HT-29 (cell line): ENCODE results near the gene INHBB. TPM values are rescaled to one million over a fixed set of nuclear protein-coding genes. Genes with fewer than 3 reads are reported as not detected.
"Not testable (repeated sequence)": the region's sequence is repeated elsewhere in the genome, so short reads cannot be mapped to it uniquely, and the experiment has no call there.

Experiments used
- DNase-seq: peaks from one replicate; pipeline ENCODE4 v3.0.0-alpha.2; 2015; ENCODE audit warnings: low spot score
- total RNA-seq: library from RNA; depleted of rRNA; stranded (reverse); fragments of >200 nt; shearing (Covaris generic); gene quantifications from 2 replicates; pipeline ENCODE4 v1.2.3, GENCODE V29; 2014; rRNA removed

The INHBB gene
- total RNA-seq: not detected in 2 replicates

DNA sequence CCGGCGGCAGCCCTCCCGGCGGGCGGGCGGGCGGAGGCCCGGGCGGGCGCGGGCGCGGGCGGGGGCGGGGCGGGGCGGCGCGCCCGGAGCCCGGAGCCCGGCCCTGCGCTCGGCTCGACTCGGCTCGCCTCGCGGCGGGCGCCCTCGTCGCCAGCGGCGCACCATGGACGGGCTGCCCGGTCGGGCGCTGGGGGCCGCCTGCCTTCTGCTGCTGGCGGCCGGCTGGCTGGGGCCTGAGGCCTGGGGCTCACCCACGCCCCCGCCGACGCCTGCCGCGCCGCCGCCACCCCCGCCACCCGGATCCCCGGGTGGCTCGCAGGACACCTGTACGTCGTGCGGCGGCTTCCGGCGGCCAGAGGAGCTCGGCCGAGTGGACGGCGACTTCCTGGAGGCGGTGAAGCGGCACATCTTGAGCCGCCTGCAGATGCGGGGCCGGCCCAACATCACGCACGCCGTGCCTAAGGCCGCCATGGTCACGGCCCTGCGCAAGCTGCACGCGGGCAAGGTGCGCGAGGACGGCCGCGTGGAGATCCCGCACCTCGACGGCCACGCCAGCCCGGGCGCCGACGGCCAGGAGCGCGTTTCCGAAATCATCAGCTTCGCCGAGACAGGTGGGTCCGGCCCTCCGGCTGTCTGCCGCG, at the start of gene INHBB:
TSS of gene INHBB (plus strand) at position 111 of the 641 bp plus-strand sequence. CDS start at position 164, 53 bp downstream.
- no peak for DNase-seq

- DNase-seq: no peak
These were observed 47.6 kb upstream of the INHBB start for GRCh38 chr2:120298173-120298835.

- DNase-seq: no peak
These were observed 46.9 kb upstream of the INHBB start for GRCh38 chr2:120299004-120299403.

DNA sequence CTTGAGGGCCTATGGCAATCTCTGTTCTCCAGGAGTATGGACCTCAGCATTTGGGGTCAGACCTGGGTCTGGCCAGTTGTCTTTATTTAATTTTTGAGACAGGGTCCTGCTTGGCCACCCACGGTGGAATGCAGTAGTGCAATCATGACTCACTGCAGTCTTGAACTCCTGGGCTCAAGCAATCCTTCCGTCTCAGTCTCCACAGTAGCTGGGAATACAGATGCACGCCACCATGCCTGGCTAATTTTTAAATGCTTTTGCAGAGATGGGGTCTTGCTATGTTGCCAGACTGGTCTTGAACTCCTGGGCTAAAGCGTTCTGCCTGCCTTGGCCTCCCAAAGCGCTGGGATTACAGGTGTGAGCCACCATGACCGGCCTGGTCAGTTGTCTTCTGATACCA, 46.4 kb upstream of the INHBB start:
- no peak for DNase-seq

GRCh38 chr2:120300385-120300784, 45.6 kb upstream of the INHBB start:
- DNase-seq: no peak

DNA sequence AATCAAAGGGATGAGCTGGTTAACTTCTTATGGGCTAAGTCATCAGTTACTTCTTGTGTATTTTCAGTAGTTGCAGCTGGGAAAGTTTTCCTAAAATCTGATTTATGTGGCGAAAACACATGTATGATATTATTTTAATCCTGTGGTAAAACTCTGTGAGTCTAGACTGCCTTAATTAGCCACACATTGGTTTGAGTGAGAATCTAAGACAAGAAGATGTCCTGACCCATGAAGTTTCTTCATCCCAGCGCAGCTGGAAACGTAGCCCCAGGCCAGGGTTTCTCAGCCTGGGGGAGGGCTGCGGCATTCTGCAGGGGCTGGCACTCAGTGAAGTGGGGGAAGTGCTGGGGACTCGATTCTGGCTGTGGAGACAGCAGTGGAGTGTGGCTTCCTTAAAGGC, 44.7 kb upstream of the INHBB start:
- no peak for DNase-seq

DNA sequence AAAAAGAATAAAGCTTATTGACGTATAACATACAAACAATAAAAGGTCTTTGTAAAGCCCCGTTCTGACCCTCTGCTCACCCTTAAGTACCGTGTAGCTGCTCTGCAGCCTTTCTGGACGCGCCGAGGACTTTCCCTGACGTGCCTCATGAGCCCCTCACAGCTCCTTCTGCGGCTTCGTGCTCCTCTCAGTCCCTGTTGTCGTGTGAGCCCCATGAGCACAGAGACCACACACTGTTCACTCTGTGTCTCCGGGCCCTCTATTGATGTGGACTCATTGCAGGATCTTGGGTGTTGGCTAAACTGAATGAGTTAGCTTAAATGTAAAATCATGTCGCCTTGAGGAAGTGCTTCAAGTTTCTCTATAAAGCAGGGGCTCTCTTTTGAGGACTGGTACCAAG, 43.6 kb upstream of the INHBB start:
- DNase-seq: no peak

GRCh38 chr2:120303177-120303576, 42.8 kb upstream of the INHBB start:
- no peak for DNase-seq

GRCh38 chr2:120305296-120305695, 40.6 kb upstream of the INHBB start:
- DNase-seq: peak; percentile 14

DNA sequence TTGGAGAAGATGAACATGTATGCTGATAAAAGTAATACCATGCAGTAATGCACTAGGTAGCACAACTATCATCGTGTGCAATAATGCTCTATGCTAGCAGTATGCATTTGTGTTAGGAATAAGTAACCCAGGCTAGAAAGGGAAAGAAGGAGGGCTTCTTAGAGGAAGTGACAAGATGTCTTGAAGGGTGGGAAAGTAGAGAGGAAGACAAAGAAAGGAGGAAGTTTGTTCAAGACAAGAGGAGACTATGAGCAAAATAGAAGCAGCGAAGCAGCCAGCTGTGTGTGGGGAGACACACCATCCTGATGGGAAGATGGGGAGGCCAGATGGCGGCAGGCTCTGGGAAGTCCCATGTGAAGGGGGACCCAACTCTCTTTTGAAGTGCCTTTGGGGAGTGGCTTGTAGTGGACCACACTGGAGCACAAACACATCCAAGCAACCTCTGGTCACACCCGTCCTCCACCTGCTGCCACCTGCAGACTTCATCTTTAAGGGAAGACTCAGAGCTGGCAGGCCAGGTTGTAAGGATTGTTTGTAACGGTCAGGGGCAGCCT, 39.9 kb upstream of the INHBB start:
- no peak for DNase-seq

- no peak for DNase-seq
These were observed 38.5 kb upstream of the INHBB start for GRCh38 chr2:120307482-120307881.

DNA sequence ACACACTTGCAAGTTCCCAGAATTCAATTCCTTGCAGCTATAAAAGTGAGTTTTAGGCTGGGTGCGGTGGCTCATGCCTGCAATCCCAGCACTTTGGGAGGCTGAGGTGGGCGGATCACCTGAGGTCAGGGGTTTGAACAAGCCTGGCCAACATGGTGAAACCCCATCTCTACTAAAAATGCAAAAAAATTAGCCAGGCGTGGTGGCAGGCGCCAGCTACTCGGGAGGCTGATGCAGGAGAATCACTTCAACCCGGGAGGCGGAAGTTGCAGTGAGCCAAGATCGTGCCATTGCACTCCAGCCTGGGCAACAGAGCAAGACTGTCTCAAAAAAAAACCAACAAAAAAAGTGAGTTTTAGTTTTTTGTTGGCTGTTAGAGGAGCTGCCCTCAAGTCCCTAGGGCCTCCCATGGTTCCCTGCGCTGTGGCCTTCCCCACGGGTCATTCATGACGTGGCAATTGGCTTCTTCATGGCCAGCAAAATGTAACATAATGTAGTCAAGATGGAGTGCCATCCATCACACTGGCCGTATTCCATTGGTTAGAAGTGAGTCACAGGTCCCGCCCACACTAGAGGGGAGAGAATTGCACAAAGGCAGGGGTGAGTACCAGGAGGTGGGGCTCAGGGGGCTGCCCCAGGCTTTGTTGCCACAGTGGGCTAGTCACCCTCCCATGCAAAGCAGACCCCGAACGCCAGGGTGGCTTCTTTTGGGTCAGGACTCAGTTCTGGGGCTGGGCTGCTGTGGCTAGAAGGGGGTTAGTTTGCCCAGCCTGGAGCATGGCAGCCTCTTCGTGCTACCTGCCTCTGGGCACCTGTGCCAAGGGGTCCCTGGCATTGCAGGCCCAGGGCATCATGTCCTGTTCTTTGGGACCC, 37.7 kb upstream of the INHBB start:
- DNase-seq: no peak

DNA sequence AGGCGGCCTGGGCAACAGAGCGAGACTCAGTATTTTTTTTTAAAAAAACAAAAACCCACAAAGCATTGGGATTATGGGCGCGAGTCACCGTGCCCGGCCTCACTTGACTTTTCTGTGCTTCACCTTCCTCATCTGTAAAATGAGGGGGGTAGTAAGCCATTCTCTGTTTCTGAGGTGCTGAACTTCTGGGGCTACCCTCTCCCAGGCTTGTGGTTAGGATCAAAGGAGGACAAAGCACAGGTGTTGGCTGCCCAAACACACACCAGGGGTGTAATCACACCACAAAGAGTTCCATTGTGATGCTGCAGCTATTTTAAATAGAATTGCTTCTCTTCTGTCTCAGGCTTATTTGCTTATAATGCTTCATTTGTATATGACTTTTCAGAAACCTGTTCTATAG, 35.8 kb upstream of the INHBB start:
- no peak for DNase-seq

DNA sequence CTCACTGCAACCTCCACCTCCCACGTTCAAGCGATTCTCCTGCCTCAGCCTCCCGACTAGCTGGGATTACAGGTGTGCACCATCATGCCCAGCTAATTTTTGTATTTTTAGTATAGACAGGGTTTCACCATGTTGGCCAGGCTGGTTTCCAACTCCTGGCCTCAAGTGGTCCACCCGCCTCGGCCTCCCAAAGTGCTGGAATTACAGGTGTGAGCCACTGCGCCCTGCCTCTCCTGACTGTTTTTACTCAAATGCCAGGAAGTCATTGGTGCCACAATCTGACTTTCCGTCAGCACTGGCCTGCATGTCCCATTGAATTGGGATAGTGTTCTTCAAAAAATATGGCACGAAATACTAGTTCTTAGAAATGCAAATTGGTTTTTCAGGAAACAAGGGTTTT, 35.1 kb upstream of the INHBB start:
- not testable (repeated sequence) for DNase-seq

DNA sequence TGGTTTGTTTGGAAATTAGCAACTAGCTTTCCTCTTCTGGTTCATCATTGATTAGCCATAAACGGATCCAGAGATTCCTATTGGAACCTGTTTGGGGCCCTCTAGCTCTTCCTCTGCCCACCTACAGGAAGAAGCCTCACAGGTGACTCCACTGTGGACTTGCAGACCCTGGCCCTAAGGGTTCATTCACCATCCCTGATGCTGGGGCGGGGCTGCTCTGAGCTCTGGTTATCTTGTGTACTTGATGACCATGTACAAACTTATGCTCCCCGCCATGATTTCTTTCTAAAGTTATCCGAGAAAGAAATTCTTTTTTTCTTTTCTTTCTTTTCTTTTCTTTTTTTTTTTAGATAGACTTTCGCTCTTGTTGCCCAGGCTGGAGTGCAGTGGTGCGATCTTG, 33.9 kb upstream of the INHBB start:
- no peak for DNase-seq

- peak; percentile 92 for DNase-seq
These were observed 32.9 kb upstream of the INHBB start for GRCh38 chr2:120312860-120313694.

- no peak for DNase-seq
These were observed 32.0 kb upstream of the INHBB start for GRCh38 chr2:120313695-120314615.

DNA sequence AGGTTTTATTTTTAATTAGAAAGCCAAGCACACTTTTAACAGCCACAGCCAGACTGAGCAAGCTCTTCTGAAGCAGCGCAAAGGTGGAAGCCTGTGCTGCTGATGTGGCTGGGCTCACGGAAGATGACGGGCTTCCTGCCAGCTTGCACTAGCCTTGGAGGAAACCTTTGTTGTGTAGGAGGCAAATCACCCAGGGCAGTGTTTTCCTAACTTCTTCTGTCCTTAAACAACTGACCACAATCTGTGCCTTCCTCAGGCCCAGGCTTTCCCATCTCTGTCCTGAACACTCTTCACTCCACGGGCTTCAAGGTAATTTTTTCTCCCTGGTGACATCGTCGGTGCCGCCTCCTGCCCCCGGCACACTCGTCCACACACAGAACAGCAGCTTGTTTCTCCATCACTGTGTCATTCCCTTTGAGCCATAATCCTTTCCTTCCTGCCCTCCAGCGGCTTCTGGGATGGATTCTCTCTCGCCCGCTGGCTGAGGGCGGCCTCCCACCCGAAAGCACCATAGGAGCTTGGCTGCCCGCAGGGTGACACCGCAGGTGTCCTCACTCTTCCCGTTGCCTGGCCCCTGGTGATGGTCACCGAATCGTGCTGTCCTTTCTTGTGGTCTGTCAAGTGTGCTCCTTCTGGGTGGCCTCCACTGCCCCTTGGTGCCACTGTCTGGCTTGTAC, 31.1 kb upstream of the INHBB start:
- DNase-seq: no peak

DNA sequence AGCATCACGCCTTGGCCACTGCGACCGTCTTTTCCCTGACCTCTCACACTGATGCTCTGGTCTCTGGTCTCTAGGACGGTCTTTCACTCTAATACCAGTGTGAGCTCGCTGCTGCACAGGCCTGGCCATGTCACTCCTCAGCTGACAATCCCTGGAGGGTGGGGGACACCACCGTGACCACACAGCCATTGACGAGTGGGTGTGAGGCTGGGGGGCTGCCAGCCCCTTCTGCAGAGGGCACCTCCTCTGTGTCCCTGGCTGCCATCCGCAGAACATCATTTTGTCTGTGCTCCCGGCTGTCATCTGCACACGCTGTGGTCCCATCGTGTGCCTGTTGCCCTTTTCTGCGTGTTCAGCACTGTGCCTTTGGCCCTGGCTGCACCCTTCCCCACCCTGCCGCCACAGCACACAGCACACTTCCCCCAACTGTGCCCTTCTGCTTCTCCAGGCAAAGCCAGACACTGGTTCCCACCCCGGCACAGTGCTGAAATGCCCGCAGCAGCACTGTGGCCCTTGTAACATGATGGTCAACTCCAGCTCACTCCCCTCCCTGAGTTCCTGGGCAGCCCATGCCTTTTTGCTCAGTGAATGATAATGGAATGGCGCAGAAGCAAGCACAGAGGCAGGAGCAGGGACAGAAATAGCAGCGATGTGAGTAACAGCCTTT, 30.4 kb upstream of the INHBB start:
- no peak for DNase-seq
